HG03571 (cell line): ENCODE data around the gene SLC29A1.

Experiments used
- ATAC-seq: cut with Tn5 transposase; IDR thresholded peaks from one replicate; pipeline ENCODE4 v1.9.1; 2021; ENCODE audit not compliant: unreplicated experiment

Gene SLC29A1

GRCh38 chr6:44251576-44252524 lies 28.5 kb downstream of the SLC29A1 start:
- ATAC-seq: no peak

- no peak for ATAC-seq
These were observed 30.1 kb downstream of the SLC29A1 start for GRCh38 chr6:44253307-44254101.

- ATAC-seq: no peak
These were observed 31.1 kb downstream of the SLC29A1 start for GRCh38 chr6:44254191-44255104.

GRCh38 chr6:44255105-44255808 lies 31.9 kb downstream of the SLC29A1 start:
- ATAC-seq: no peak

GRCh38 chr6:44255871-44256774 lies 32.7 kb downstream of the SLC29A1 start:
- no peak for ATAC-seq

GRCh38 chr6:44256775-44257024 lies 33.3 kb downstream of the SLC29A1 start:
- no peak for ATAC-seq

GRCh38 chr6:44257025-44257752 lies 33.8 kb downstream of the SLC29A1 start, which contains the start of gene SLC35B2:
Gene SLC35B2 (minus strand): TSS chr6:44257528. CDS start chr6:44257410, 118 bp downstream.
- peak; percentile 45 for ATAC-seq

GRCh38 chr6:44257753-44258324 lies 34.4 kb downstream of the SLC29A1 start:
- peak; percentile 22 for ATAC-seq

- no peak for ATAC-seq
These were observed 35.0 kb downstream of the SLC29A1 start for GRCh38 chr6:44258325-44258863.

- ATAC-seq: no peak
These were observed 35.5 kb downstream of the SLC29A1 start for GRCh38 chr6:44258921-44259320.

- ATAC-seq: no peak
These were observed 36.6 kb downstream of the SLC29A1 start for GRCh38 chr6:44260011-44260410.

- ATAC-seq: no peak
These were observed 37.3 kb downstream of the SLC29A1 start for GRCh38 chr6:44260451-44261297.

GRCh38 chr6:44261581-44261980 lies 38.2 kb downstream of the SLC29A1 start:
- no peak for ATAC-seq

GRCh38 chr6:44262467-44263353 lies 39.3 kb downstream of the SLC29A1 start:
- no peak for ATAC-seq

GRCh38 chr6:44263354-44264100 lies 40.1 kb downstream of the SLC29A1 start:
- ATAC-seq: no peak
